Measurements from ENCODE around the gene PAF1.

PAF1 gene

DNA sequence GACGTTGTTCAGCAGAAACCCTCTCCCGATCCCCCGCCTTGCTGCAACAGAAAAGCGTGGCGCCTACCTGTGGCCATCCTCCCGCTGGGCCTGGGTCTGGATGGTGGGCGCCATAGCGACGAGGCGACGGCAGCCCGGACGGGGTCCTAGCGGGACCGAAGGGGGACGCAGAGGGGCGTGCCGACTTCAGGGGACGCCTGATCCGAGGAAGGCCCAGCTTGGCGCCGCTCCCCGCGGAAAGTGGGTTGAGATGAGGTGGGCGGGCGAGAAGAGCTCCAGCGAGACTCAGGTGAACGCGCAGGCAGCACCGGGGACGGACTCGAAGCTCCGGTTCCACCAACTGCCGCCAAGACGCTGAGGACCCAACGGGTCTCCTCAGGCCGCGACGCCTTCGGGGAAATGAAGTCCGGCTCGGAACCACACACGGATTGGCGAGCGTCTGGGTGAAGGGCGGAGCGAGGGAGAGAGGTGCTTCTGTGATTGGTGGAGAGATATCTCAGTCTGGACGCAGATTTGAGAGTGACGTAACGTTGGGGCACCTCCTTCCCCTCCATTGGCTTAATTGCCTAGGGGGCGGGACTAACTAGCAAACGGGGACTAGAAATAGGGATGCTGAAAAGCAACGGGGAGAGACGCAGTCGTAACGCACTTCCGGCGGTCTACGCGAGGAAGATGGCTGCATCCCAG is at the start of gene PAF1, which contains the start of gene MED29:
Gene PAF1 (minus strand): TSS at position 356 of the 687 bp plus-strand sequence. CDS start 242 bp downstream, at position 114.
Gene MED29 (plus strand): TSS at position 628 of the 687 bp plus-strand sequence. CDS start 45 bp downstream, at position 673.
- DNase-seq: peak; percentile 49 to 100 (median 95)

DNA sequence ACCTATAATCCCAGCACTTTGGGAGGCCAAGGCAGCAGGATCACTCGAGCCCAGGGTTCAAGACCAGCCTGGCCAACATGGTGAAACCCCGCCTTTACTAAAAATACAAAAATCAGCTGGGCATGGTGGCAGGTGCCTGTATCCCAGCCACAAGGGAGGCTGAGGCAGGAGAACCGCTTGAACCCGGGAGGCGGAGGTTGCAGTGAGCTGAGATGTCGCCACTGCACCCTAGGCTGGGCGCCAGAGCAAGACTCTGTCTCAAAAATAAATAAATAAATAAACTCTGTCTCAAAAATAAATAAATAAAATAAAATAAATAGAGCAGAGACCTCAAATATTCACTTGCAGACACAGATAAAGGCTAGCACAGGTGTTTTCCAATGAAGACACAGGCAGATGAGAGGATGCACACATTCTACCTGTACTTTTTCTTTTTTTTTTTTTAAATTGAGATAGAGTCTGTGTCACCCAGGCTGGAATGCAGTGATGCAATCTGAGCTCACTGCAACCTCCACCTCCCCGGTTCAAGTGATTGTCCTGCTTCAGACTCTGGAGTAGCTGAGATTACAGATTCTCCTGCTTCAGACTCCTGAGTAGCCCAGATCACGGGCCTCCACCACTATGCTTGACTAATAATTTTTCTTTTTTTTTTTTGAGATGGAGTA is 47.5 kb upstream of the PAF1 start:
- no peak for DNase-seq

DNA sequence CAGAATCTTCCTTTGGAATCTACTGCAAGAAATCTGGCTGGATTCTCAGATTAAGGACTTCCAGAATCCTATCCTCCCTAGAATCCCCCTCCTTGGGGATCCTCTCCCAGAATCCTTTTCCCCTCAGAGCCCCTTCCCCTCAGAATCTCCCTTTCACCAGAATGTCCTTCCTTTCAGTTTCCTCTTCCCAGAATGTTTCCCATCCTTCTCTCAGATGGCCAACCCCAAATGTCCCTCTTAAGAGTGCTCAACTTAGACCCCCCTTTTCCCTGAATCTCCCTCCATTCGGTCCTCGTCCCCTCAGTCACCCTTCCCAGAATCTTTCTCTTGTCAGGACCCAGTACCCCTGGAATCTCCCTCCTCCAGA is 45.4 kb upstream of the PAF1 start:
- DNase-seq: no peak

DNA sequence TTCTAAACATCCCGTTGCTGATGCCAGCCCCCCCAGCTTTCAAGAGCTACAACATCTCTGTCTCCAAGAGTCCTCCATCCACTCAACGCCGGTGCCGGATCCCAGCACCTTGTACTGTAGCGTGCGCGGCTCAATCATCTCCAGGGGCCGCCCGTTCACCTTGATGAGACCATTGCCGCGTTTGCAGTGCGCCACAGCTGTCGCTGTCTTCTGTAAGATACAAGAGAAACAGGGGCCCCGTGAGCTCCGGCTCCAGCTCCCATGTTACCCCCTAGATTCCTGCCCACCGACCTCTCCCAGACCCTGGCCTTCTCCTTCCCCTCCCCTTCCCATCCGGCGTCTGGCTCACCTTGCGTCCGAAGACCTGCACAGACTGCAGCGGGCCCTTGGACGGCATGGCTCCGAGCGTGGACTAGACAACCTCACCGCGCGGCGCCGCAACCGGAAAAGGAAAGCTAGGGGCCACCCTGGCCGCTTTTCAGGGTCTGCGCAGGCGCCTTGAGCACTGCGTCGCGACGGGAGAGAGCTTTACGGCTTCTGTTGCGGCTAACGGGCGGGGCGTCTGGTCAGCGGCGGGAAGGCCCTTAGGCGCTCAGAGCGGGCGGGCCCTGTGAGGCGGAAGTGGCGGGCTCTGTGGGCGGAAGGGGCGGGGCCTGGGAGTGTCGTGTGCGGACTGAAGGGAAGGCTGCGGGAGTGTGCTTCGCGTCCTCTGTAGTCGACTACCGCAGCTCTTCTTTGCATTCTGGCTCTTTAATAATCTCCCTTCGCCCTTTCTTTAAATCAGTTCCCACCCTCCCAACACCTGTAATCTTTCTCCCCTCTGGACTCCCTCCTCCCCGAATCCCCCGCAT is 44.8 kb upstream of the PAF1 start, which contains the start of gene RPS16:
Gene RPS16 (minus strand): TSS at position 451 of the 851 bp plus-strand sequence. CDS start 54 bp downstream, at position 397.
- DNase-seq: peak; percentile 79 to 99 (median 97)

DNA sequence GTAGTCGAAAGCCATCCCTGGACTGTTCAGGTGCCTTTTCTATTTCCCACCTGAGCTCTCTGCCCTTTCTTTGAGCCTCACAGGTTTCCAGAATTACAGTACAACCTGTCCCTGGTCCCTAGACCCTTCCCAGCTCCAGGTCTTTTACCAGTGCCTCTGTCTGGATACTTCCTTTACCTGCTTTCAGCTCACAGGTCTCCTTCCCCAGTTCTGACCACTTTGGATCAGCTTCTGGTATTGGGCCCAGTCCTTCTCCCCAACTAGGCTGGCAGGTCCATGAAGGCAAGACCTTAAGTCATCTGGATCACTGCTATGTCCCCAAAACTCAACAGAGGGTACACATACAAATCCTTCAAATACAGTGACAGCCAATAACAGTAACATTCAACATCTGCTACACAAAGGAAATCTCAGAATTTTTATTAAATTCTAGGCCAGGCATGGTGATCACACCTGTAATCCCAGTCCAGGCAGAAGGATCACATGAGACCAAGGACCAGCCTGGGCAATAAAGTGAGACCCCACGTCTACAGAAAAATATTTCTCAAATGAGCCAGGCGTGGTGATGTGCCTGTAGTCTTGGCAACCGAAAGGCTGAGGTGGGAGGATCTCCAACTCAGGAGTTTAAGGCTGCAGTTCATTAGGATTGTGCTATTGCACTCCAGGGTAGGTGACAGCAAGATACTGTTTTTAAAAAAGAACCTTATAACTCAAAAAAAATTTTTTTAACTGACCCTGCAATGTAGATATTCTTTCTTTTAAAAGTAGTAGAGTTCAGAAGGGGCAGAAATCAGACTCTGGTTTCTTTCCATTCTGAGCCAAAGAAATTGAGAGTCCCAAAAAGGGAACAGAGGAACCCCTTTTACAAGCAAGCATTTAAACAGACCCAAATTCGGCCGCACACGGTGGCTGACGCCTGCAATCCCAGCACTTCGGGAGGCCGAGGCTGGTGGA is 43.5 kb upstream of the PAF1 start:
- DNase-seq: no peak

DNA sequence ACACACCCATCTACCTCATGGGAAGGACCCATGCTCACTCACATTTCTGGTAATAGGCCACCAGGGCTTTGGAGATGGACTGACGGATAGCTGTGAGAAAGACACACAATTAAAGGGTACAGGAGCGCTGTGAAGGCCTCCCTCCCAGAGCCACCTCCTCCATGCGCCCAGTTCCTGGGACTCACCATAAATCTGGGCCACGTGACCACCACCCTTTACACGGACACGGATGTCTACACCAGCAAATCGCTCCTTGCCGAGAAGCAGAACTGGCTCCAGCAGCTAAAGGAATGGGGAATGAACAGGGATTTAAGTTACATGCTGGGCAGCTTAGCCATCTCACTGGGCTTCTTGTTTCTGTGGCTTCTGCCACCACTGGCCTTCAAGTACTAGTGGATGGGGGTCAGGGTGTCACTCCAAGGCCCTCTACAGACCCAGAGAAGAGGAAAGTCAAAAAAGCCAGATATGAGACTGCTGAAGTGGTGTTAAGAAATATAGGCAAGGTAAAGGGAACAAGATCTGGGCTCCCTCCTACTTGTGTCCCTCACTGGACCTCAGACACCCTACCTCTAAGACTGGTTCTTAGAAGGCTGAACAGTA is 42.7 kb upstream of the PAF1 start:
- DNase-seq: no peak

DNA sequence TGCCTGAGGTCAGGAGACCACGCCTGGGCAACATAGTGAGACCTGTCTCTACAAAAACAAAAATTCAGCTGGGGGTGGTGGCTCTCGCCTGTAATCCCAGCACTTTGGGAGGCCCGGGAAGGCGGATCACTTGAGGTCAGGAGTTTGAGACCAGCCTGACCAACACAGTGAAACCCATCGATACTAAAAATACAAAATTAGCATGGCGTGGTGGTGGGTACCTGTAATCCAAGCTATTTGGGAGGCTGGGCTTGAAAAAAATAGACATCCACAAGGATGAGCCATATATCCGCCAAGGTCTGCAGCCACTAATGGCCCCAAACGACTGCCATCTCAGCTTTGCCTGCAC is 41.7 kb upstream of the PAF1 start:
- no peak for DNase-seq

DNA sequence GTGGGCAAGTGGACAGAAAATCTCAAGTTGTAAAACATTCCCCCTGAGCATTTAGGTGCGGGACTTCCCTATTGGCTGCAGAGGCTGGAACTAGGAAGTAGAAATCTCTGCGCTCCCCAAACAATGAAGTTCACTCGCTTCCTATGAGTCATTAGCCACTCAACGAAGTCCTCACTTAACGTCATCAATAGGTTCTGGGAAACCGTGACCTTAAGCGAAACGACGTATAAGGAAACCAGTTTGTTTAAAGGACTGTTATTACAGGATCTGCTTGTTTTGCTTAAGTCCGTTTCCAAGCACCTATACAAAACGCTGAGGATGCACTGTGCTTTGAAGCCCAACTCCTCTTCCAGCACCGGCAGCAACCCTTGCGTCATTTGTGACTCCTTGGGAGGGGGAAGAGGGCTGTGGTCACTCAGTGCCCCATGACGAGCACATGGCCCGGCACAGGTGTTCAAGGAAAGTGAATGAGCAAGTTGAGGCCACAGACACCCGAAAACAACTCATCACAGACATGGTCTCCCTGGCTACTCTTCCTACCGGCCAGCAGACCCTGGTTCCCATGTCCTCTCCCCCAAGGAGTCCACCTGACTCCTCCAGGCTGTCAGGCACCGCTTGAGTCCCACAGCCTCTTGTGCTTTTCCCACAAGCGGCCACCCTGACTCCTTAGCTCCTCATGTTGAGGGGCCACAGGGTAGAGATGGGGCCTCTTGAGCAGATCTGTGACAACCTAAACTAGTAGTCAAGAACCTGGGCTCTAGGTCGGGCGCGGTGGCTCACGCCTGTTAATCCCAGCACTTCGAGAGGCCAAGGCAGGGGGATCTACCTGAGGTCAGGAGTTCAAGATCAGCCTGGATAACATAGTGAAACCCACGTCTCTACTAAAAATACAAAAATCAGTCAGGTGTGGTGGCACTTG is 40.0 kb upstream of the PAF1 start:
- DNase-seq: peak in 2 of 51 donors; percentile 20 to 23

DNA sequence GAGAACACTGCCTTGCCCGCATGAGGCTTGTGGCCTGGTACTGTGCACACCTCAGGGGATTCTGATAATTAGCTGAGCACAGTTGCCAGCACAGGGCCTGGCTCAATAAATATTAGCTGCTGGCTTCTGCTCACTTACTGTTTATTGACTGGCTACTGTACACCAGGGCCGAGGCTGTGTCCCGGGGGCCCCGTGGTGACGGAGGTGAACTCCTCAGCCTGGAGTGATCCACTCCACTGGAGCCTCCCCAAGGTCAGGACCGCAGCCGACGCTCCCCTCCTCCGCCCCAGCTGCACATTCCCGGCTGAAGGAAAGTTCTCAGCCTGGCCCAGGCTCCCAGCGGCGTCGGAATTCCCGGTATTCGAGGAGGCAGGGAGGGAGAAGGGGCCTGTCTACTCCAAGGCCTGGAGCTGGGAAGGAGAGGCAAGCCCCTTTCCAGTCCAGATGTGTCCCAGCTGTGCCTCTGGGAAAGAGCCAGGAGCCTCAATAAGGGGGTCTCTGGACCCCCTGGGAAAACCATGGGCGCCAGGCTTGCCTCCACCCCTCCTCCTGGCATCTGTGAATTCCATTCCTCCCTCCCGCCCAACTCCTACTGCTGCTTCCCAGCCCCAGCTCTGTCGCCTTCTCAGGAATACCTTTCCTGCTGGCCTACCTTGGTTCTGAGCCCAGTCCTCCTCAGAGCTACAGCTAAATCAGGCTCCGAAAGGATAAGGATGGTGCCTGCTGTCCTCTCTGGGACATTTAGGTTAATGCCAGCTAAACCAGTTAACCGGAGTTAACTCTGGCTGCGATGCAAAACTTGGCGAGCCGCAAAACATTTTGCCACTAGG is 37.6 kb upstream of the PAF1 start:
- peak in 1 of 51 donors; percentile 10 for DNase-seq

DNA sequence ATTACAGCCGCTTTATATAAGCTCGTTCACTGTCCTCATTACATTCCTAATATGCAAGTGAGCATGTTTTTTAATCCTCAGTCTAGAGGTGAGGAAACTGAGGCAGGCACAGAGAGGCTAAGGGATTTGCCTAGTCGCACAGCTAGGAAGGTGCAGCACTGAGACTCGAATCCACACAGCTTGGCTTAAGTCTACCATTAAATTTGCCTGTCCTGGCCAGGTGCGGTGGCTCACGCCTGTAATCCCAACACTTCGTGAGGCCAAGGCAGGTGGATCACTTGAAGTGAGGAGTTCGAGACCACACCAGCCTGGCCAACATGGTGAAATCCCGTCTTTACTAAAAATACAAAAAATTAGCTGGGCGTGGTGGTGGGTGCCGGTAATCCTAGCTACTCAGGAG is 36.8 kb upstream of the PAF1 start:
- no peak for DNase-seq

DNA sequence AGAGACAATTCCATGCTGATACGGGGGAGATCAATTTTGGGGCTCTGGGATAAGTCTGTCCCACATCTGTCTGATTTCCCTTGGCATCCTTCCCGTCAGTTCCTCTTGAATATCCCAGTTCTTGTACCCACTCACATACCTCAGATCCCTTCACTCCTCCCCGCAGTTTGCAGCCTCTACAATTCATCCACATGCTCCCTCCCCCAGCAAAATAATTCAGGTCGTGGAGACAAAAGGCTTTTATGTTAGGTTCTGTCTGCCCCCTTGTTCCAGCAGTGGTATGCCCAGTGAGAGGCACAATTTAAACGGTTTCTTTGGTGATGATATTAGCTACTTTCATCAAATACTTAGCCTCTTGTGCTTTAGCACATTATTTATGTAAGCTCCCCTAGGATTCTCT is 35.3 kb upstream of the PAF1 start:
- no peak for DNase-seq

DNA sequence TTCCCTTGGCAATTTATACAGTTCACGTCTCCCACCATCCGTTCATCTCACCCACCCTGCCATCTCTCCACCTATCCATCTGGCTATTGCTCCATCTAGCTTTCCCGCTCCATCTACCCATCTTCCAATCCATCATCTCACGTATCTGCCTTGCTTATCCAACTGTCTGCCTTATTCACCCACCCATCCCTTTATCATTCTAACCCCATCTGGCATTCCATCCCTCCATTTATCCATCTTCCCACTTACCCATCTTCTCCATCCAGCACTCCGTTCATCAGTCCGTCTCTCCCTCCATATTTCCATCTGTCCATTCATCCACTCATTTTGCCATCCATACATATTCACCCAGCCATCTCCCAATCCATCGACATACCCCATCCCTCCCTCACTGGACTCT is 34.8 kb upstream of the PAF1 start:
- DNase-seq: no peak

DNA sequence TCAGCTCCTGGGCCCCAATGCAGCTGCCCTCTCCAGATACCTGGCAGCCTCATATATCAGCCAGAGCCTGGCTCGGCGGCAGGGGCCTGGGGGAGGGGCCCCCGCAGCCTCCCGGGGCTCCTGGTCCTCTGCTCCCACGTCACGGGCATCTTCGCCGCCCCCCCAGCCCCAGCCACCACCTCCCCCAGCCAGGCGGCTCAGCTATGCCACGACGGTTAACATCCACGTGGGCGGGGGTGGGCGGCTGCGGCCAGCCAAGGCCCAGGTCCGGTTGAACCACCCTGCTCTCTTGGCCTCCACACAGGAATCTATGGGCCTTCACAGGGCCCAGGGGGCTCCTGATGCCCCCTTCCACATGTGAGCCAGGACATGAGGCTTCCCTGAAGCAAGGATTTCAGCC is 34.0 kb upstream of the PAF1 start:
- DNase-seq: no peak

DNA sequence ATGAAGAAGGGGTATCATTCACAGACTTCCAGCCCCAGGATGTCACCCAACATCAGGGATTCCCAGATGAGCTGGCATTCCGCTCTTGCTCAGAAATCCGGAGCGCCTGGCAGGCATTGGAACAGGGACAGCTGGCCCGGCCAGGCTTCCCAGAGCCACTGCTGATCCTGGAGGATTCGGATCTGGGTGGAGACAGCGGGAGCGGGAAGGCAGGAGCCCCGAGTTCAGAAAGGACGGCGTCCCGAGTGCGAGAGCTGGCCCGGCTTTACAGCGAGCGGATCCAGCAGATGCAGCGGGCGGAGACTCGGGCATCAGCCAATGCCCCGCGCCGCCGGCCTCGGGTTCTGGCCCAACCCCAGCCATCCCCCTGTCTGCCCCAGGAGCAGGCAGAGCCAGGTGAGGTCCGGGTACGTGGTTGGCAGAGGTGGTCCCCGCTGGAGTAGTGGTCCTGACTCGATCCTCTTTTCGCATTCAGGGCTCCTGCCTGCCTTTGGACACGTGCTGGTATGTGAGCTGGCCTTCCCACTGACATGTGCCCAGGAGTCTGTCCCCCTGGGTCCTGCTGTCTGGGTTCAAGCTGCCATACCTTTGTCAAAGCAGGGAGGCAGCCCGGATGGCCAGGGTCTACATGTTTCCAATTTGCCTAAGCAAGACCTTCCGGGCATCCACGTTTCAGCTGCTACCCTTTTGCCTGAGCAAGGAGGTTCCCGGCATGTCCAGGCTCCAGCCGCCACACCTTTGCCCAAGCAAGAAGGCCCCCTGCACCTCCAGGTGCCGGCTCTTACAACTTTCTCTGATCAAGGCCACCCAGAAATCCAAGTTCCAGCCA is 32.6 kb upstream of the PAF1 start:
- DNase-seq: no peak

DNA sequence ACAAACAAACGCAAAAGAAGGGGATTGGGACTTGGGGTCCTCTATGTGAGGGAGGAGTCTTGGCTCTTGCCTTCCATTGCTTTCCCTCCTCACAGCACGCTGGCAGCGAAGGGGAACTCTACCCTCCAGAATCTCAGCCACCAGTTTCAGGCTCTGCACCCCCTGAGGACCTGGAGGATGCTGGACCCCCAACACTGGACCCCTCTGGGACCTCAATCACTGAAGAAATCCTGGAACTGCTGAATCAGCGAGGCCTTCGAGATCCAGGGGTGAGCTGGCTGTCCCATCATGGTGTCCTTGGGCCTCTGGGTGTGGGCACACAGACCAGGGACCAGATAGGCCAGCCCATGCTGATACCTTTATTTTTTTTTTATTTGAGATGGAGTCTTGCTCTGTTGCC is 31.1 kb upstream of the PAF1 start:
- no peak for DNase-seq

DNA sequence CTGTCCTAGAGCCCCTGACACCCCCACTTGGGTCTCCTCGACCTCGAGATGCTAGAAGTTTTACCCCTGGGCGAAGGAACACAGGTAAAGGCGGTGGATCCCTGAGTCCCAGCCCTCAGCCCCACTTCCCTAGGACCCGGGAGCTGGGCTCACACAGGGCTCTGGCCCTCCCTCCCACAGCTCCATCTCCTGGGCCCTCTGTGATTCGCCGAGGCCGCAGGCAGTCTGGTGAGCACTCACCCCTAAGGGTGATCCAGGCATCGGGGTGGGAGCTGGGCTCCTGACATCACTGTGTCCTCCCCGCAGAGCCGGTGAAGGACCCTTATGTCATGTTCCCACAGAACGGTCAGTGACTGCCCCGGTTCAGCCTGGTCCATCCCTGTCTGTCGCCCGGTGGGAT is 29.9 kb upstream of the PAF1 start:
- DNase-seq: no peak

DNA sequence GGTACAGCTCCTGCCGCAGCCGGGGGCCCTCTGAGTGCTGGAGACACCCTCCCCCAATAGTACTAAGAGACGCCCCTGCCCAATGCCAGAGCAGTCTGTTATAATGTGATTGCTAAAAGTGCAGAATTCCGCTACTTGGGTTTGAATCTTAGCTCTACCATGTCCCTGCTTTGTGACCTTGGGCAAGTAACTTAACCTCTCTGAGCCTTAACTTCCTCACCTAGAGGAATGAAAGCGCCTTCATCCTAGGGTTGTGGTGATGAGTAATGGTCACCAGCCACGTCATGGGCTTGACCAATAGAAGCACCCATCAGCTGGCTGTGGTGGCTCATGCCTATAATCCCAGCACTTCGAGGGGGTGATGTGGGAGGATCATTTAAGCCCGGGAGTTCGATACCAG is 28.1 kb upstream of the PAF1 start:
- no peak for DNase-seq

Measured in hypothalamus (tissue), 51 donors.